ENCODE results near the gene KISS1R. TPM values are rescaled to one million over a fixed set of nuclear protein-coding genes. Genes with fewer than 3 reads are reported as not detected.

KISS1R gene
- total and polyA plus RNA-seq, 2 donors (not counting 1 experiment from before 2014, with no cell fraction given) = not detected

- Histone ChIP-seq H3K9me3 (ENCODE audit: control insufficient read depth, insufficient read depth, low read depth, low read length) (no peaks in the 10 kb centered on the region), H3K79me2 (ENCODE audit: control insufficient read depth, insufficient read depth, low read length) (peaks cover 5% of the 10 kb centered on the region), H3K4me2 (ENCODE audit: extremely low read depth, insufficient read depth, low read length) (no peak overlapping the region), H3K27ac (ENCODE audit: insufficient read depth, low read length) (no peak overlapping the region), H2AFZ (ENCODE audit: low read length) (no peak overlapping the region), H3K4me1 (ENCODE audit: control insufficient read depth, extremely low read depth, insufficient read depth, low read length) (peaks cover 5% of the 10 kb centered on the region), H4K20me1 (ENCODE audit: control insufficient read depth, extremely low read depth, insufficient read depth, low read length) (no peaks in the 10 kb centered on the region), H3K4me3 (replicated peaks in 1 of 4; ENCODE audit: control extremely low read depth in 1 of 4, insufficient read depth in 1 of 4, low read depth in 3 of 4, low read length in 4 of 4) (no peak overlapping the region), H3K36me3 (ENCODE audit: control insufficient read depth, insufficient read depth, low read length) (peaks cover 14% of the 10 kb centered on the region), H3K27me3 (ENCODE audit: control insufficient read depth, insufficient read depth, low read length) (no peaks in the 10 kb centered on the region), H3K9ac (ENCODE audit: insufficient read depth, low read length) (no peak overlapping the region)
- TF ChIP-seq, protein P1, sequence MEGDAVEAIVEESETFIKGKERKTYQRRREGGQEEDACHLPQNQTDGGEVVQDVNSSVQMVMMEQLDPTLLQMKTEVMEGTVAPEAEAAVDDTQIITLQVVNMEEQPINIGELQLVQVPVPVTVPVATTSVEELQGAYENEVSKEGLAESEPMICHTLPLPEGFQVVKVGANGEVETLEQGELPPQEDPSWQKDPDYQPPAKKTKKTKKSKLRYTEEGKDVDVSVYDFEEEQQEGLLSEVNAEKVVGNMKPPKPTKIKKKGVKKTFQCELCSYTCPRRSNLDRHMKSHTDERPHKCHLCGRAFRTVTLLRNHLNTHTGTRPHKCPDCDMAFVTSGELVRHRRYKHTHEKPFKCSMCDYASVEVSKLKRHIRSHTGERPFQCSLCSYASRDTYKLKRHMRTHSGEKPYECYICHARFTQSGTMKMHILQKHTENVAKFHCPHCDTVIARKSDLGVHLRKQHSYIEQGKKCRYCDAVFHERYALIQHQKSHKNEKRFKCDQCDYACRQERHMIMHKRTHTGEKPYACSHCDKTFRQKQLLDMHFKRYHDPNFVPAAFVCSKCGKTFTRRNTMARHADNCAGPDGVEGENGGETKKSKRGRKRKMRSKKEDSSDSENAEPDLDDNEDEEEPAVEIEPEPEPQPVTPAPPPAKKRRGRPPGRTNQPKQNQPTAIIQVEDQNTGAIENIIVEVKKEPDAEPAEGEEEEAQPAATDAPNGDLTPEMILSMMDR (conservative IDR thresholded peaks at IDR 0.05 in 1 of 2, IDR thresholded peaks at IDR 0.05 in 1 of 2; ENCODE audit: low read depth in 1 of 2, low read length in 2 of 2) = no peak
- no peak for TF ChIP-seq EZH2 (IDR thresholded peaks at IDR 0.05; ENCODE audit: low read length, missing control alignments)
- DNase-seq (ENCODE audit: low read depth in 2 of 2) = no peak
These were observed 42.9 kb downstream of the KISS1R start for GRCh38 chr19:960020-960419.

GRCh38 chr19:960601-960938 lies 43.4 kb downstream of the KISS1R start:
- no peak for TF ChIP-seq EZH2 (IDR thresholded peaks at IDR 0.05; ENCODE audit: low read length, missing control alignments)
- TF ChIP-seq, protein P1 (conservative IDR thresholded peaks at IDR 0.05 in 1 of 2, IDR thresholded peaks at IDR 0.05 in 1 of 2; ENCODE audit: low read depth in 1 of 2, low read length in 2 of 2) = no peak
- Histone ChIP-seq H3K36me3 (ENCODE audit: control insufficient read depth, insufficient read depth, low read length) (peaks cover 17% of the 10 kb centered on the region), H4K20me1 (ENCODE audit: control insufficient read depth, extremely low read depth, insufficient read depth, low read length) (no peaks in the 10 kb centered on the region), H2AFZ (ENCODE audit: low read length) (no peak overlapping the region), H3K9me3 (ENCODE audit: control insufficient read depth, insufficient read depth, low read depth, low read length) (no peaks in the 10 kb centered on the region), H3K27me3 (ENCODE audit: control insufficient read depth, insufficient read depth, low read length) (no peaks in the 10 kb centered on the region), H3K79me2 (ENCODE audit: control insufficient read depth, insufficient read depth, low read length) (peaks cover 2% of the 10 kb centered on the region), H3K4me1 (ENCODE audit: control insufficient read depth, extremely low read depth, insufficient read depth, low read length) (peaks cover 5% of the 10 kb centered on the region), H3K9ac (ENCODE audit: insufficient read depth, low read length) (no peak overlapping the region), H3K27ac (ENCODE audit: insufficient read depth, low read length) (no peak overlapping the region), H3K4me2 (ENCODE audit: extremely low read depth, insufficient read depth, low read length) (no peak overlapping the region), H3K4me3 (replicated peaks in 1 of 4; ENCODE audit: control extremely low read depth in 1 of 4, insufficient read depth in 1 of 4, low read depth in 3 of 4, low read length in 4 of 4) (no peak overlapping the region)
- DNase-seq (ENCODE audit: low read depth in 2 of 2) = no peak

DNA sequence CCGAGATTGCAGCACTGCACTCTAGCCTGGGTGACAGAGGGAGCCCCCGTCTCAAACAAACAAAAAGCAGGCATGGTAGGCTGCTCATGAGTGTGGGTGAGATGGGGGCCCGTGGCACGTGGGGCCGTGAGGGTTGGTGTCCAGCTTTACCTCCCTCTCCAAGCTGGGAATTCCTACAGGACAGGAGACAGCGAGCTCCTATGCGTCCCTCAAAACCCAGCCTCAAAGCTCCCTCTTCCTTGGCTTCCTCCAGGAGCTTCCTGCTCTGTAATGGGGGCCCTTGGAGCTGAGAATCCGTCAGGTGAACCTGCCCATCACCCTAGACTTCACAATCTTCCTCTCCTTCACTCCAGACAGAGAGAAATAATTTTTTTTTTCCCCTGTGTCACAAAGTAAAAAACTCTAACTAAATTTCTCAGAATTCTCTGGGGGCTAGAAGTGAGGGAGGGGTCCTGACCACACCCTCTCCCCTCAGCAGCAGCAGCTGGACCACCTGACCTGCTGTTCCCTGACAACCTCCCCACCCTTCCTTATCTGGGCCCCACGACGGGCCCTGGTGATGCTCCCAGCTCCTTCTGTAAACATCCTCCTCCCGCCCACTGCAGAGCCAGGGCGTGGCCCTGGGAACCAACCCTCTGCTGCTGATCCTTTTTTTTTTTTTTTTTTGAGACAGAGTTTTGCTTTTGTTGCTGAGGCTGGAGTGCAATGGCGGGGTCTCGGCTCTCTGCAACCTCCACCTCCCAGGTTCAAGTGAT lies 44.9 kb downstream of the KISS1R start:
- Histone ChIP-seq H3K36me3 (ENCODE audit: control insufficient read depth, insufficient read depth, low read length) (peaks cover 20% of the 10 kb centered on the region), H3K27ac (ENCODE audit: insufficient read depth, low read length) (peak overlapping the region; percentile 58), H3K9me3 (ENCODE audit: control insufficient read depth, insufficient read depth, low read depth, low read length) (no peaks in the 10 kb centered on the region), H3K4me2 (ENCODE audit: extremely low read depth, insufficient read depth, low read length) (no peak overlapping the region), H3K4me1 (ENCODE audit: control insufficient read depth, extremely low read depth, insufficient read depth, low read length) (peaks cover 5% of the 10 kb centered on the region), H3K4me3 (replicated peaks in 1 of 4; ENCODE audit: control extremely low read depth in 1 of 4, insufficient read depth in 1 of 4, low read depth in 3 of 4, low read length in 4 of 4) (no peak overlapping the region), H2AFZ (ENCODE audit: low read length) (no peak overlapping the region), H3K9ac (ENCODE audit: insufficient read depth, low read length) (no peak overlapping the region), H3K79me2 (ENCODE audit: control insufficient read depth, insufficient read depth, low read length) (no peaks in the 10 kb centered on the region), H4K20me1 (ENCODE audit: control insufficient read depth, extremely low read depth, insufficient read depth, low read length) (no peaks in the 10 kb centered on the region), H3K27me3 (ENCODE audit: control insufficient read depth, insufficient read depth, low read length) (no peaks in the 10 kb centered on the region)
- TF ChIP-seq, protein P1 (conservative IDR thresholded peaks at IDR 0.05 in 1 of 2, IDR thresholded peaks at IDR 0.05 in 1 of 2; ENCODE audit: low read depth in 1 of 2, low read length in 2 of 2) = no peak
- DNase-seq (ENCODE audit: low read depth in 2 of 2) = peak; percentile 36 to 72

All from fibroblast of lung (primary cell).